Trophoblast cell (in vitro differentiated cells and primary cell): Measurements from ENCODE around the gene VEPH1.

Experiments
- DNase-seq, 2 donors: peaks; one replicate each; pipeline ENCODE4 v3.0.0-alpha.2; 2016
- H2AFZ ChIP-seq: 2 replicates; pipeline ENCODE4 v1.6.1; 2013; ENCODE audit warnings: low read length, moderate library complexity, mild to moderate bottlenecking; ENCODE audit not compliant: insufficient read depth, poor library complexity
- H2AK5ac ChIP-seq: 2 replicates; pipeline ENCODE4 v1.6.1; 2013; ENCODE audit warnings: mild to moderate bottlenecking, low read length
- H2BK120ac ChIP-seq: 2 replicates; pipeline ENCODE4 v1.6.1; 2013; ENCODE audit warnings: low read length, mild to moderate bottlenecking, moderate library complexity; ENCODE audit not compliant: insufficient read depth, poor library complexity
- H2BK12ac ChIP-seq: 2 replicates; pipeline ENCODE4 v1.6.1; 2013; ENCODE audit warnings: mild to moderate bottlenecking, low read length, moderate library complexity
- H2BK5ac ChIP-seq: 2 replicates; pipeline ENCODE4 v1.6.1; 2013; ENCODE audit warnings: low read length, low read depth, moderate library complexity, mild to moderate bottlenecking; ENCODE audit not compliant: poor library complexity
- H3K14ac ChIP-seq: 2 replicates; pipeline ENCODE4 v1.6.1; 2013; ENCODE audit warnings: mild to moderate bottlenecking, low read length
- H3K18ac ChIP-seq: 2 replicates; pipeline ENCODE4 v1.6.1; 2013; ENCODE audit warnings: mild to moderate bottlenecking, low read length
- H3K23ac ChIP-seq: 2 replicates; pipeline ENCODE4 v1.6.1; 2013; ENCODE audit warnings: low read length
- H3K27ac ChIP-seq: 2 replicates; pipeline ENCODE4 v1.5.1; 2013; ENCODE audit warnings: low read depth, mild to moderate bottlenecking, inconsistent platforms, low read length, moderate library complexity
- H3K27me3 ChIP-seq: 2 replicates; pipeline ENCODE4 v1.6.1; 2013; ENCODE audit warnings: inconsistent platforms, mild to moderate bottlenecking, low read length, moderate library complexity; ENCODE audit not compliant: insufficient read depth
- H3K36me3 ChIP-seq, 2 experiments: 1 replicate in 1 of 2; 2 replicates in 1 of 2; pipeline ENCODE4 v1.6.1; 2013; ENCODE audit warnings: low read length in 2 of 2, mild to moderate bottlenecking in 2 of 2, moderate library complexity in 1 of 2; ENCODE audit not compliant: insufficient read depth in 2 of 2, control insufficient read depth in 1 of 2
- H3K4ac ChIP-seq: 2 replicates; pipeline ENCODE4 v1.6.1; 2013; ENCODE audit warnings: low read depth, mild to moderate bottlenecking, low read length, moderate library complexity
- H3K4me1 ChIP-seq, 2 experiments: 1 replicate in 1 of 2; 2 replicates in 1 of 2; pipeline ENCODE4 v1.6.1; 2013; ENCODE audit warnings: low read length in 2 of 2, mild to moderate bottlenecking in 2 of 2, moderate library complexity in 1 of 2; ENCODE audit not compliant: insufficient read depth in 2 of 2, control insufficient read depth in 1 of 2
- H3K4me2 ChIP-seq: 2 replicates; pipeline ENCODE4 v1.6.1; 2013; ENCODE audit warnings: inconsistent platforms, mild to moderate bottlenecking, low read length, moderate library complexity
- H3K4me3 ChIP-seq: 2 replicates; pipeline ENCODE4 v1.5.1; 2013; ENCODE audit warnings: mild to moderate bottlenecking, low read depth, low read length, inconsistent platforms
- H3K79me1 ChIP-seq: one replicate; pipeline ENCODE4 v1.6.1; 2013; ENCODE audit warnings: low read length
- H3K79me2 ChIP-seq: 2 replicates; pipeline ENCODE4 v1.6.1; 2013; ENCODE audit warnings: low read length, mild to moderate bottlenecking; ENCODE audit not compliant: control insufficient read depth, insufficient read depth, poor library complexity
- H3K9ac ChIP-seq: 2 replicates; pipeline ENCODE4 v1.6.1; 2013; ENCODE audit warnings: mild to moderate bottlenecking, low read length
- H3K9me3 ChIP-seq: 2 replicates; pipeline ENCODE4 v1.6.1; 2013; ENCODE audit warnings: low read depth, mild to moderate bottlenecking, control low read depth, inconsistent platforms, low read length; ENCODE audit not compliant: insufficient read depth
- H4K12ac ChIP-seq: 2 replicates; pipeline ENCODE4 v1.6.1; 2013; ENCODE audit warnings: low read depth, mild to moderate bottlenecking, low read length, moderate library complexity
- H4K8ac ChIP-seq: 2 replicates; pipeline ENCODE4 v1.6.1; 2013; ENCODE audit warnings: low read depth, mild to moderate bottlenecking, low read length, moderate library complexity
- H4K91ac ChIP-seq: one replicate; pipeline ENCODE4 v1.6.1; 2013; ENCODE audit warnings: low read depth, mild to moderate bottlenecking, low read length, moderate library complexity
- WGBS: extraction: QIAGEN DNeasy Blood & Tissue Kit; methylation state at CpG from one replicate; pipeline ENCODE4 v1.1.7; 2013; ENCODE audit warnings: missing lambda C conversion rate; ENCODE audit not compliant: insufficient read length, insufficient coverage; ENCODE audit errors: extremely low coverage; 5-methylcytosine and 5-hydroxymethylcytosine counted together

Gene VEPH1

GRCh38 chr3:157313186-157313585, 190.0 kb downstream of the VEPH1 start:
- H3K18ac ChIP-seq: no peak overlapping the region
- no peaks in the 10 kb centered on the region for H3K4me1 ChIP-seq
- no peaks in the 10 kb centered on the region for H3K36me3 ChIP-seq
- H3K9ac ChIP-seq: no peak overlapping the region
- H3K14ac ChIP-seq: no peak overlapping the region
- H2AFZ ChIP-seq: no peak overlapping the region
- H3K4ac ChIP-seq: no peak overlapping the region
- no peak overlapping the region for H2BK120ac ChIP-seq
- no peaks in the 10 kb centered on the region for H3K79me1 ChIP-seq
- H3K27me3 ChIP-seq: no peaks in the 10 kb centered on the region
- DNase-seq: no peak
- no peak overlapping the region for H4K12ac ChIP-seq
- 100% methylated on average over 1 of the region's 4 CpGs for WGBS
- no peak overlapping the region for H2AK5ac ChIP-seq
- H4K91ac ChIP-seq: no peak overlapping the region
- no peak overlapping the region for H4K8ac ChIP-seq
- H3K23ac ChIP-seq: no peak overlapping the region
- no peaks in the 10 kb centered on the region for H3K79me2 ChIP-seq
- H3K4me2 ChIP-seq: no peak overlapping the region
- no peak overlapping the region for H3K27ac ChIP-seq
- no peaks in the 10 kb centered on the region for H3K9me3 ChIP-seq
- H3K4me3 ChIP-seq: no peak overlapping the region
- no peak overlapping the region for H2BK5ac ChIP-seq
- H2BK12ac ChIP-seq: no peak overlapping the region

GRCh38 chr3:157312376-157312745, 190.9 kb downstream of the VEPH1 start:
- Histone ChIP-seq H3K9ac (no peak overlapping the region), H3K18ac (no peak overlapping the region), H4K12ac (no peak overlapping the region), H3K4ac (no peak overlapping the region), H4K91ac (no peak overlapping the region), H4K8ac (no peak overlapping the region), H3K14ac (no peak overlapping the region), H3K4me3 (no peak overlapping the region), H2AFZ (no peak overlapping the region), H2BK12ac (no peak overlapping the region), H2AK5ac (no peak overlapping the region), H3K4me1 (no peaks in the 10 kb centered on the region), H3K27ac (no peak overlapping the region), H3K23ac (no peak overlapping the region), H3K36me3 (no peaks in the 10 kb centered on the region), H3K27me3 (no peaks in the 10 kb centered on the region), H3K79me1 (no peaks in the 10 kb centered on the region), H2BK5ac (no peak overlapping the region), H3K4me2 (no peak overlapping the region), H3K79me2 (no peaks in the 10 kb centered on the region), H3K9me3 (no peaks in the 10 kb centered on the region), H2BK120ac (no peak overlapping the region)
- DNase-seq: peak; percentile 50 to 88

- peak in 1 of 2 donors; percentile 76 for DNase-seq
- no peaks in the 10 kb centered on the region for H3K79me1 ChIP-seq
- H3K18ac ChIP-seq: no peak overlapping the region
- H2BK5ac ChIP-seq: no peak overlapping the region
- H3K79me2 ChIP-seq: no peaks in the 10 kb centered on the region
- no peak overlapping the region for H3K4ac ChIP-seq
- no peak overlapping the region for H3K4me3 ChIP-seq
- no peak overlapping the region for H3K23ac ChIP-seq
- no peak overlapping the region for H3K9ac ChIP-seq
- no peaks in the 10 kb centered on the region for H3K9me3 ChIP-seq
- no peak overlapping the region for H2AK5ac ChIP-seq
- no peaks in the 10 kb centered on the region for H3K27me3 ChIP-seq
- no peaks in the 10 kb centered on the region for H3K36me3 ChIP-seq
- H4K91ac ChIP-seq: no peak overlapping the region
- no peak overlapping the region for H3K27ac ChIP-seq
- no peak overlapping the region for H3K14ac ChIP-seq
- no peak overlapping the region for H4K12ac ChIP-seq
- H3K4me2 ChIP-seq: no peak overlapping the region
- no peak overlapping the region for H2BK12ac ChIP-seq
- H3K4me1 ChIP-seq: no peaks in the 10 kb centered on the region
- no peak overlapping the region for H4K8ac ChIP-seq
- H2BK120ac ChIP-seq: no peak overlapping the region
- H2AFZ ChIP-seq: no peak overlapping the region
- WGBS: no CpG with 5 or more reads among the region's 2 CpGs
Observed at GRCh38 chr3:157311633-157312375, 191.4 kb downstream of the VEPH1 start.

GRCh38 chr3:157310329-157311052, 192.7 kb downstream of the VEPH1 start:
- H3K27ac ChIP-seq: no peak overlapping the region
- no peak overlapping the region for H2BK120ac ChIP-seq
- no peak overlapping the region for H2BK5ac ChIP-seq
- no peak overlapping the region for H4K91ac ChIP-seq
- H3K4me1 ChIP-seq: no peaks in the 10 kb centered on the region
- H3K4ac ChIP-seq: no peak overlapping the region
- no peak overlapping the region for H2BK12ac ChIP-seq
- H3K9ac ChIP-seq: no peak overlapping the region
- no peak overlapping the region for H2AFZ ChIP-seq
- no peak overlapping the region for H3K14ac ChIP-seq
- H4K8ac ChIP-seq: no peak overlapping the region
- H3K23ac ChIP-seq: no peak overlapping the region
- H3K4me2 ChIP-seq: no peak overlapping the region
- H2AK5ac ChIP-seq: no peak overlapping the region
- no peaks in the 10 kb centered on the region for H3K79me1 ChIP-seq
- H3K36me3 ChIP-seq: no peaks in the 10 kb centered on the region
- no peaks in the 10 kb centered on the region for H3K9me3 ChIP-seq
- DNase-seq: no peak
- H4K12ac ChIP-seq: no peak overlapping the region
- no peaks in the 10 kb centered on the region for H3K27me3 ChIP-seq
- no peaks in the 10 kb centered on the region for H3K79me2 ChIP-seq
- WGBS: no CpG with 5 or more reads among the region's 6 CpGs
- H3K4me3 ChIP-seq: no peak overlapping the region
- H3K18ac ChIP-seq: no peak overlapping the region
